Left hindlimb (tissue), 1 donor: ENCODE measurements around the gene SYCP2.
"Not testable (repeated sequence)": the region's sequence is repeated elsewhere in the genome, so short reads cannot be mapped to it uniquely, and the experiment has no call there.

Experiments used
- DNase-seq: peaks from one replicate; pipeline ENCODE4 v3.0.0-alpha.2; 2018

SYCP2 gene

GRCh38 chr20:59890035-59890434 lies 43.4 kb downstream of the SYCP2 start:
- DNase-seq: not testable (repeated sequence)

- no peak for DNase-seq
Observed at GRCh38 chr20:59888050-59888449, 45.4 kb downstream of the SYCP2 start.

GRCh38 chr20:59884494-59884893 lies 48.9 kb downstream of the SYCP2 start:
- no peak for DNase-seq

- DNase-seq: no peak
Observed at GRCh38 chr20:59880198-59880597, 53.2 kb downstream of the SYCP2 start.

GRCh38 chr20:59873409-59873808 lies 60.0 kb downstream of the SYCP2 start:
- no peak for DNase-seq

GRCh38 chr20:59871096-59871495 lies 62.3 kb downstream of the SYCP2 start:
- DNase-seq: no peak

GRCh38 chr20:59866338-59866737 lies 67.1 kb downstream of the SYCP2 start:
- DNase-seq: no peak

GRCh38 chr20:59864726-59865125 lies 68.7 kb downstream of the SYCP2 start:
- DNase-seq: no peak

GRCh38 chr20:59863058-59863457 lies 70.4 kb downstream of the SYCP2 start:
- no peak for DNase-seq

- DNase-seq: no peak
Observed at GRCh38 chr20:59861401-59861800, 72.0 kb downstream of the SYCP2 start.

- no peak for DNase-seq
Observed at GRCh38 chr20:59858425-59858824, 75.0 kb downstream of the SYCP2 start.

- no peak for DNase-seq
Observed at GRCh38 chr20:59857966-59858365, 75.5 kb downstream of the SYCP2 start.

GRCh38 chr20:59856941-59857340 lies 76.5 kb downstream of the SYCP2 start:
- not testable (repeated sequence) for DNase-seq

- not testable (repeated sequence) for DNase-seq
Observed at GRCh38 chr20:59856526-59856925, 76.9 kb downstream of the SYCP2 start.

- DNase-seq: no peak
Observed at GRCh38 chr20:59850018-59850641, 83.3 kb downstream of the SYCP2 start.

- DNase-seq: no peak
Observed at GRCh38 chr20:59848182-59848581, 85.3 kb downstream of the SYCP2 start.

- no peak for DNase-seq
Observed at GRCh38 chr20:59845472-59845871, 88.0 kb downstream of the SYCP2 start.

- no peak for DNase-seq
Observed at GRCh38 chr20:59839400-59839799, 94.0 kb downstream of the SYCP2 start.

GRCh38 chr20:59837623-59838394 lies 95.6 kb downstream of the SYCP2 start:
- no peak for DNase-seq

- no peak for DNase-seq
Observed at GRCh38 chr20:59836767-59837166, 96.7 kb downstream of the SYCP2 start.

GRCh38 chr20:59835448-59836395 lies 97.7 kb downstream of the SYCP2 start:
- DNase-seq: peak; percentile 83

- no peak for DNase-seq
Observed at GRCh38 chr20:59835057-59835447, 98.4 kb downstream of the SYCP2 start.
